SK-N-MC (cell line): ENCODE results near the gene METRN.

Experiments
- EZH2 ChIP-seq: fragments of 200-600 bp; sonication (generic); IDR thresholded peaks from one replicate; pipeline ENCODE4 v1.6.1; 2017; ENCODE audit warnings: antibody characterized with exemption
- FOXP2 ChIP-seq: optimal IDR thresholded peaks from 2 replicates; pipeline ENCODE3; 2011; ENCODE audit warnings: mild to moderate bottlenecking, moderate library complexity; ENCODE audit not compliant: insufficient read depth; ENCODE audit errors: extremely low read length, control extremely low read depth
- POLR2AphosphoS5 ChIP-seq: IDR thresholded peaks from 2 replicates; pipeline ENCODE4 v1.6.1; 2012; ENCODE audit warnings: mild to moderate bottlenecking, low read depth, low read length, borderline replicate concordance

DNA sequence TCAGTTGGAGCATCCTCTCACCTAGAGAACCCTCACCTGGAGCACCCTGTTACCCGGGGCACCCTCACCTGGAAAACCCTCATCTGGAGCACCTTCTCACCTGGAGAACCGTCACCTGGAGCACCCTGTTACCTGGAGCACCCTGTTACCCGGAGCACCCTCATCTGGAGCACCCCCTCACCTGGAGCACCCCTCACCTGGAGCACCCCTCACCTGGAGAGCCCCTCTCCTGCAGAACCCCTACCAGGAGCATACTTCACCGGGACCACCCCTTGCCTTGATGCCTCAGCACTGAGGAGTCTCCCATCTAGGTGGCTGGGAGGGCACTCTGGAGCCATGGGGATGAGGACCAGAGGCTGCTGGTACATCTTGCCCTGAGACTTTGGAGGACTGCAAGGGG is 6.0 kb upstream of the METRN start:
- no peak for TF ChIP-seq POLR2AphosphoS5
- no peak for TF ChIP-seq EZH2
- no peak for TF ChIP-seq FOXP2
